Loucy (cell line): ENCODE measurements around the gene ZNF76.
"Not testable (repeated sequence)": the region's sequence is repeated elsewhere in the genome, so short reads cannot be mapped to it uniquely, and the experiment has no call there.

Source experiments
- H2AFZ ChIP-seq: fragments of 200-600 bp; sonication (generic); 2 replicates; pipeline ENCODE4 v1.6.0; 2016; ENCODE audit warnings: antibody characterized with exemption, mild to moderate bottlenecking, low read length, moderate library complexity
- H3F3A ChIP-seq: fragments of 200-600 bp; 2 replicates; pipeline ENCODE4 v1.6.0; 2016; ENCODE audit warnings: antibody characterized with exemption, low read depth, mild to moderate bottlenecking
- H3K27me3 ChIP-seq: fragments of 200-600 bp; sonication (generic); 2 replicates; pipeline ENCODE4 v1.6.1; 2014; ENCODE audit warnings: low read length, mild to moderate bottlenecking; ENCODE audit not compliant: insufficient read depth, poor library complexity, severe bottlenecking
- H3K36me3 ChIP-seq: fragments of 200-600 bp; sonication (generic); 2 replicates; pipeline ENCODE4 v1.6.1; 2016; ENCODE audit warnings: low read length; ENCODE audit not compliant: insufficient read depth
- H3K4me1 ChIP-seq: fragments of 200-600 bp; sonication (generic); 2 replicates; pipeline ENCODE4 v1.5.1; 2014; ENCODE audit warnings: low read length, mild to moderate bottlenecking; ENCODE audit not compliant: insufficient read depth, poor library complexity, severe bottlenecking
- H3K4me2 ChIP-seq: fragments of 200-600 bp; sonication (generic); 2 replicates; pipeline ENCODE4 v1.6.0; 2014; ENCODE audit warnings: antibody characterized with exemption, low read length, low read depth, mild to moderate bottlenecking; ENCODE audit not compliant: poor library complexity, severe bottlenecking
- H3K4me3 ChIP-seq: fragments of 200-600 bp; sonication (generic); 2 replicates; pipeline ENCODE4 v1.5.1; 2014; ENCODE audit warnings: low read length, mild to moderate bottlenecking, mixed read lengths; ENCODE audit not compliant: poor library complexity, severe bottlenecking
- H3K79me2 ChIP-seq: fragments of 200-600 bp; sonication (generic); 2 replicates; pipeline ENCODE4 v1.6.1; 2014; ENCODE audit warnings: low read length; ENCODE audit not compliant: insufficient read depth
- H3K9ac ChIP-seq: fragments of 200-600 bp; sonication (generic); 2 replicates; pipeline ENCODE4 v1.6.0; 2014; ENCODE audit warnings: mild to moderate bottlenecking, low read depth, low read length, moderate library complexity; ENCODE audit not compliant: poor library complexity, severe bottlenecking
- H3K9me2 ChIP-seq: fragments of 200-600 bp; sonication (generic); replicated peaks from 2 replicates; pipeline ENCODE4 v1.6.1; 2016; ENCODE audit warnings: low read depth, low read length, mixed read lengths
- H3K9me3 ChIP-seq: fragments of 200-600 bp; sonication (generic); 2 replicates; pipeline ENCODE4 v1.6.1; 2014; ENCODE audit warnings: mild to moderate bottlenecking, antibody characterized with exemption, low read length, low read depth; ENCODE audit not compliant: insufficient read depth
- H4K20me1 ChIP-seq: fragments of 200-600 bp; sonication (generic); 2 replicates; pipeline ENCODE4 v1.6.0; 2014; ENCODE audit warnings: antibody characterized with exemption, low read length, mild to moderate bottlenecking; ENCODE audit not compliant: insufficient read depth, poor library complexity, severe bottlenecking
- EZH2phosphoT487 ChIP-seq: fragments of 200-600 bp; IDR thresholded peaks from 2 replicates; pipeline ENCODE4 v1.6.1; 2018; ENCODE audit warnings: antibody characterized with exemption, mild to moderate bottlenecking, moderate library complexity, borderline replicate concordance
- TF ChIP-seq, protein P1 (sequence below): fragments of 200-600 bp; sonication (generic); conservative IDR thresholded peaks from 2 replicates; pipeline ENCODE4 v1.5.1; 2014; ENCODE audit warnings: mild to moderate bottlenecking, antibody characterized with exemption, low read length

Gene ZNF76

GRCh38 chr6:35321091-35321490 is 61.6 kb downstream of the ZNF76 start:
- Histone ChIP-seq H2AFZ (no peak overlapping the region), H3K27me3 (no peaks in the 10 kb centered on the region), H3K4me2 (no peak overlapping the region), H3F3A (no peaks in the 10 kb centered on the region), H4K20me1 (no peaks in the 10 kb centered on the region), H3K4me3 (no peak overlapping the region), H3K4me1 (no peaks in the 10 kb centered on the region), H3K9ac (no peak overlapping the region), H3K79me2 (peaks cover 17% of the 10 kb centered on the region; the same call in 1 of the 2 replicates), H3K9me3 (no peaks in the 10 kb centered on the region), H3K36me3 (peaks cover 63% of the 10 kb centered on the region; the same call in 1 of the 2 replicates), H3K9me2 (no peaks in the 10 kb centered on the region)
- TF ChIP-seq EZH2phosphoT487, result no peak
- TF ChIP-seq, protein P1, sequence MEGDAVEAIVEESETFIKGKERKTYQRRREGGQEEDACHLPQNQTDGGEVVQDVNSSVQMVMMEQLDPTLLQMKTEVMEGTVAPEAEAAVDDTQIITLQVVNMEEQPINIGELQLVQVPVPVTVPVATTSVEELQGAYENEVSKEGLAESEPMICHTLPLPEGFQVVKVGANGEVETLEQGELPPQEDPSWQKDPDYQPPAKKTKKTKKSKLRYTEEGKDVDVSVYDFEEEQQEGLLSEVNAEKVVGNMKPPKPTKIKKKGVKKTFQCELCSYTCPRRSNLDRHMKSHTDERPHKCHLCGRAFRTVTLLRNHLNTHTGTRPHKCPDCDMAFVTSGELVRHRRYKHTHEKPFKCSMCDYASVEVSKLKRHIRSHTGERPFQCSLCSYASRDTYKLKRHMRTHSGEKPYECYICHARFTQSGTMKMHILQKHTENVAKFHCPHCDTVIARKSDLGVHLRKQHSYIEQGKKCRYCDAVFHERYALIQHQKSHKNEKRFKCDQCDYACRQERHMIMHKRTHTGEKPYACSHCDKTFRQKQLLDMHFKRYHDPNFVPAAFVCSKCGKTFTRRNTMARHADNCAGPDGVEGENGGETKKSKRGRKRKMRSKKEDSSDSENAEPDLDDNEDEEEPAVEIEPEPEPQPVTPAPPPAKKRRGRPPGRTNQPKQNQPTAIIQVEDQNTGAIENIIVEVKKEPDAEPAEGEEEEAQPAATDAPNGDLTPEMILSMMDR, result no peak

DNA sequence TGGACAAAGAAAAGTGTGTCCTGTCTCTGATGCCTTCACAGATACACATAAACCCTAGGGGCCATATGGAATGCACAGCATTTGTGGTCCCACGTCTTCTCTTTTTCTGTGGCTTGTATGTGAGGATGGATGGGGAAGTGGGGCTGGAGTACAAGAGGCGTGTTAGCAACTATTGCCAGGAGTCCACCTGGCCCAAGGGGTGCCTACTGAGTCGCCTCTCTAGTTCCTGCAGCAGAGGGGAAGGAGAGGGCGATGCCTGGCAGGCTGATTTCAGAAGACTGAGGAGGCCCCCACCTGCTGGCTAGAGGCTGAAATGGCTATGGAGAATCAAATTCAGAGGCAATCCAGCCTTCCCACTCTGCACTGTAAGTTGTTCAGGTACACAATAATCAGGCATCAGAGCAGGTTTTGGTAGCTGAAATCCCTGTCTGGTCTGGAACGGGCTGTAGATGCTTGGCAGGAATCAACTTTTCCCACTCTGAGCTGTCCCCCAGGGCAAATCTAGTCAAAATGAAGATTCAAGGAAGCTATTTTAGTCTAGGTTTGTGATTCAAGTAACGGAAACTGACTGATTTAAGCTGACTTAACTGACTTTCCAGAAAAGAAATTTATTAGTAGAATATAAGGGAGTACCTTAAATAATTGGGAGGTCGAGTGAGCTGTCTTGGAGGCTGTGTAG is 68.0 kb downstream of the ZNF76 start:
- Histone ChIP-seq H3K79me2 (no peaks in the 10 kb centered on the region), H2AFZ (no peak overlapping the region), H3K4me2 (peak overlapping the region; percentile 38), H3K9ac (peak overlapping the region; percentile 41), H3K9me2 (no peaks in the 10 kb centered on the region), H4K20me1 (no peaks in the 10 kb centered on the region), H3K4me1 (peaks cover 9% of the 10 kb centered on the region), H3K9me3 (0 out of 2 replicates have a peak, but pooled peaks cover 3% of the 10 kb centered on the region), H3F3A (no peaks in the 10 kb centered on the region), H3K4me3 (no peak overlapping the region), H3K27me3 (no peaks in the 10 kb centered on the region), H3K36me3 (peaks cover 3% of the 10 kb centered on the region; the same call in 1 of the 2 replicates)
- TF ChIP-seq, protein P1, result peak; percentile 82
- no peak for TF ChIP-seq EZH2phosphoT487

- Histone ChIP-seq H3K27me3 (no peaks in the 10 kb centered on the region), H2AFZ (no peak overlapping the region), H3K4me3 (no peak overlapping the region), H4K20me1 (no peaks in the 10 kb centered on the region), H3K79me2 (no peaks in the 10 kb centered on the region), H3K4me1 (peaks cover 9% of the 10 kb centered on the region), H3K9ac (no peak overlapping the region), H3F3A (no peaks in the 10 kb centered on the region), H3K9me3 (0 out of 2 replicates have a peak, but pooled peaks cover 3% of the 10 kb centered on the region), H3K9me2 (no peaks in the 10 kb centered on the region), H3K36me3 (no peaks in the 10 kb centered on the region; the same call in 1 of the 2 replicates), H3K4me2 (no peak overlapping the region)
- TF ChIP-seq, protein P1, result no peak
- TF ChIP-seq EZH2phosphoT487, result no peak
Observed at GRCh38 chr6:35328108-35328723, 68.7 kb downstream of the ZNF76 start.

DNA sequence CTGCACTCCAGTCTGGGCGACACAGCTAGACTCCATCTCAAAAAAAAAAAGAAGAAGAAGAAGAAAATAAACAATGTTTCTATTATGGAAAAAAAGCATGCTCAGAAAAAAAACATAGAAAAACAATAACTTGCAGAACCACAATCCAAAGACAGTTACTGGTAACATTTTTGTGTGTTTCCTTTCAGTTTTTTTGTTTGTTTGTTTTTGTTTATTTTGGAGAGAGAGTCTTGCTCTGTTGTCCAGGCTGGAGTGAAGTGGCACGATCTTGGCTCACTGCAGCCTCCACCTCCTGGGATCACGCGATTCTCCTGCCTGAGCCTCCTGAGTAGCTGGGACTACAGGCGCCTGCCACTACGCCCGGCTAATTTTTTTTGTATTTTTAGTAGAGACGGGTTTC is 69.4 kb downstream of the ZNF76 start:
- H3K36me3 ChIP-seq, H3K9me2 ChIP-seq, H2AFZ ChIP-seq, H3K27me3 ChIP-seq, H3K9ac ChIP-seq, H4K20me1 ChIP-seq, H3K9me3 ChIP-seq, H3K79me2 ChIP-seq, H3F3A ChIP-seq, H3K4me1 ChIP-seq, H3K4me3 ChIP-seq, H3K4me2 ChIP-seq: not testable (repeated sequence)
